Non-pigmented ciliary epithelial cell (primary cell): Measurements from ENCODE around the gene SLC22A1.

Experiments
- DNase-seq: peaks from one replicate; pipeline ENCODE4 v3.0.0-alpha.2; 2010; ENCODE audit warnings: low read depth

The SLC22A1 gene

GRCh38 chr6:160173806-160174527 is 52.4 kb downstream of the SLC22A1 start:
- no peak for DNase-seq

DNA sequence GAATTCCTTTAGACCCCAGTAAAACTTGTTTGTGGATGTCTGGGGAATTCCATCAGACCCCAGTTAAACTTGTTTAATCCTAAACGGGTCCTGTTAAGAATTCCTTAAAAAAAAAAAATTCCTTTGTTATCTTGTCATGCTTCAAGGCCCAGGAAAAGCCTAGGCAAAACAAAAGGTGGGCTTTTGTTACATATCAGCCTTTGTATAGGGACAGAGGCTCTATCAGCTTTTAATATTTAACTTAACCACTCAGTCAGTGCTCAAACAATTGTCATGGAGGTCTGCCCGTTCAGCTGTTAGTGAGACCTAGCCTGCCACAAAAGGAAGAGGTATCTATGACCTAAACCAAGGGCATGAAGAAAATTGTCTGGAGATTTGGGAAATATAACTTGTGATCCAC is 53.1 kb downstream of the SLC22A1 start:
- no peak for DNase-seq

- DNase-seq: no peak
Observed at GRCh38 chr6:160177220-160177619, 55.6 kb downstream of the SLC22A1 start.

DNA sequence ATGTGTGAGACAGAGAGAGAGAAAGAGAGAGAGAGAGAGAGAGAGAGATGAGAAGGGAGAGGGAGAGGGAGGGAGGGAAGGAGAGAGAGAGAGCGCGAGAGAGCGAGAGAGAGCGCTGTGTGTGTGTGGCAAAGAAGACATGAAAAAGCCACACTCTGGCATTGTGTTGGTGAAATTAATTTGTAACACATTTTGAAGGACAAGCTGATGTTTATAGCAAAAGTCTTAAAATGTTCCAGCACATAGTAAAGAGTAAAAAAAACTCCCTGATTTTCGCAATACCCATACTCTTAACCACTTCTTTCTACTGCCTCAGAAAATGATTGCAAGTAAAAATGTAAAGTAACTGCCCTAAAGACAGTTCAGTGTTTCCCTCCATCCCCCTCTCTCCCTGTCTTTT is 56.7 kb downstream of the SLC22A1 start:
- no peak for DNase-seq

DNA sequence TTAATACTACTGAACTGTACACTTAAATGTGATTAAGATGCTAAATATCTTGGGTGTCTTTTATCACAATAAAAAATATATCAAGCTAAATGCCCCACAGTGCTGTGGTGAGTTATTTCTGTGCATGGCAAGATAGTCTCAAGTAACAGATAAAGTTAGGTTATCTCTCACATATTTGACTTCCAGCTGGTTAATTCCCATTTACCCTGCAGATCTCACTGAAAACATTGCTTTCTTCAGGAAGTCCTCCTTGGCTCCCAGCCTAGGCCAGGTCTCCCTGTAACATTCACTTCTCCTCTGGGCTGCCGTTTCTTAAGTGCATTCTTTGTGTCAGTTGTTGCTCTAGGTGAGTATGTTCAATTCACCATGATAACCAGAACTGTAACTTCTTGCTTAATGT is 59.1 kb downstream of the SLC22A1 start:
- no peak for DNase-seq

DNA sequence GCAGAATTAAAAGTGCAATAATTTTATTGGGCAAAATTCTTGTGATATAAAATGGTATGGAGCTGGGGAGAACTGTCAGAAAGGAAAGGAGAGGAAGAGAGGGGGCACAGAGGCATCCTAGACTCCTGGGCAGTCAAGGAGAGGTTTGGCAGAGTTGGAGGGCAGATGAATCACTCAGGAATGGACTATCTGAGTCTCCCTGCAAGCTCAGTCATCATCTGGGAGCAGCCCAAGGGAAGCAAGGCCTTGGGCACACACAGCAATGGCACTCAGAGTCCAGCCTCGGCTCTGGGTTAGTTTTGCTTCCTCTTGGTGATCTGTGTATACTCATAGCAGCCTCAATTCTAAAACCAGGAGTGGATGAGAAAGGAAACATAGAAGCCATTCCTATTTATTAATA is 67.2 kb downstream of the SLC22A1 start:
- DNase-seq: no peak

DNA sequence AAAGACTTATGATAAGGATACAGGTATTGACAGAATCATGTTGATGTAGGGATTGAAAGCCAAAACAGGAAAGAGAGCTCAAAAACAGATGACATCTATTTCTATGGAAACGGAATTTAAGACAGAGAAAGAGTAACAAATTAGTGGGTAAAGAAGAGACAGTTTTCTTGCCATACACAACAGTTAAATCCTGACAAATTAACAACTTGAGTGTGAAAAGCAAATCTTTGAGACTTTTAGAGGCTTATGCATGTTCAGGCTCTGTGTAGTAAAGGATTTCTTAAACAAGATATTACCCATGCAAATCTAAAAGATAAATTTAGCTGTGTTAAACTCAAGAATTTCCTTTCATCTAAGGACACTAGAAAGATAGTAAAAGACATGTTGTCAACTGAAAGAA is 68.5 kb downstream of the SLC22A1 start:
- DNase-seq: no peak

- DNase-seq: no peak
Observed at GRCh38 chr6:160190973-160191372, 69.4 kb downstream of the SLC22A1 start.

GRCh38 chr6:160192840-160193239 is 71.2 kb downstream of the SLC22A1 start:
- no peak for DNase-seq

- DNase-seq: no peak
Observed at GRCh38 chr6:160194808-160195207, 73.2 kb downstream of the SLC22A1 start.

DNA sequence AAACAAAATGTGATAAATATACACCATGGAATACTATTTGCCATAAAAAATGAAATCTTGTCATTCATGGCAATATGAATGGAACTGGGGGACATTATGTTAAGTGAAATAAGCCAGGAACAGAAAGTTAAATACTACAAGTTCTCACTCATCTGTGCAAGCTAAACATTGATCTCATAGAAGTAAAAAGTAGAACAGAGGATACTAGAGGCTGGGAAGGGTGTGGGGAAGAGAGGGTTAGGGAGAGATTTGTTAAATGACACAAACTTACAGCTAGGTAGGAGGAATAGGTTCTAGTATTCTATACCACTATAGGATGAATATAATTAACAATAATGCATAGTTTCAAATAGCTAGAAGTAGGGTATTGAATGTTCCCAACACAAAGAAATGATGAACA is 76.0 kb downstream of the SLC22A1 start:
- DNase-seq: no peak

GRCh38 chr6:160198606-160199211 is 77.1 kb downstream of the SLC22A1 start:
- DNase-seq: no peak

DNA sequence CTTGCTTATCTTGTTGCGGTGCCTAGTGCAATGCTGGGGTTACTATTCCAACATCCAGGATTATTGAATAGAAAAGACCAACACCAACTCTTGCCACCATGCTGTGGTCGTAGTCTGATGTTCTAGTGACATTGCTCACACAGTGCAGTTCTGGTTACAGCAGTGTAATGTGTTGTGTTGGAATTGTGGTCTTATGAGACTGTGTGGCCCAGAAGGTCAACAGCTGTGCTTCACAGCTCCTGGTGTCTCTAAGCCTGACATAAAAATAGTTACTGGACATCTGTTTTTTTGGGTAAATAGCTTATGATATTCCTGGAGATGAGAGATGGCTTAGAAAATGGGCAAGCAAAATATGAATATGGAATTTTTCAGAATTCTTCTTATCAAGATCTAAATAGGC is 79.4 kb downstream of the SLC22A1 start:
- DNase-seq: no peak

- no peak for DNase-seq
Observed at GRCh38 chr6:160202411-160202810, 80.8 kb downstream of the SLC22A1 start.

GRCh38 chr6:160203076-160203475 is 81.5 kb downstream of the SLC22A1 start:
- DNase-seq: no peak

DNA sequence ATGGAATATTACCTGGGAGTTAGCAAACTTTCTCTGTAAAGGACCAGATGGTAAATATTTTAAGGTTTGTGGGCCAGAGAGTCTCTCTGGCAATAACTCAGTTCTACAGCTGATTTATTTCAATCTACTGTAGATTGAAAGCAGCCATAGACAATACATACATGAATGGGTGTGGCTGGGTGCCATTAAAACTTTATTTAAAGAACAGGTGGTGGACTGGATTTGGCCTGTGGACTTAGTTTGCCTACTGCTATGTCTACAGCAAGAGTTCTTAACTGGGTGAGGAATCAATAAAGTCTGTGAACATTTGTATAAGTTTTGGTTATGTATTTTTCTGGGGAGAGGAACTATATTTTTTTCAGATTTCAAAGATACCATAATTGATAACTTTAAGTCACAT is 81.9 kb downstream of the SLC22A1 start:
- DNase-seq: no peak

DNA sequence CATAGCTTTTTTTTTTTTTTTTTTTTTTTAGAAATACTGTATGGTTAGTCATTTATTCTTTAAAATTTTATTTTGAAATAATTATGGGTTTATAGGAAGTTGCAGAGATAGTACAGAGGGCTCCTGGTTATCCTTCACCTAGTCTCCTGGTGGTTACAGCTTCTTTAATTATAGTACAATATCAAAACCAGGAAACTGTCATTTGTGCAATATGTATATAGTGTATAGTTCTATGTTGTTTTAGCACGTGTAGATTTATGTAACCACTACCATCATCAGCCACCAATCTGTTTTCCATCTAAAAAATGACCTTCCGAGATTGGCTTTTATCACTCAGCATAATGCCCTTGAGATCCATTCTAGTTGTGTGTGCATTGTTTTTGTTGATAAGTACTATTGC is 82.3 kb downstream of the SLC22A1 start:
- no peak for DNase-seq

DNA sequence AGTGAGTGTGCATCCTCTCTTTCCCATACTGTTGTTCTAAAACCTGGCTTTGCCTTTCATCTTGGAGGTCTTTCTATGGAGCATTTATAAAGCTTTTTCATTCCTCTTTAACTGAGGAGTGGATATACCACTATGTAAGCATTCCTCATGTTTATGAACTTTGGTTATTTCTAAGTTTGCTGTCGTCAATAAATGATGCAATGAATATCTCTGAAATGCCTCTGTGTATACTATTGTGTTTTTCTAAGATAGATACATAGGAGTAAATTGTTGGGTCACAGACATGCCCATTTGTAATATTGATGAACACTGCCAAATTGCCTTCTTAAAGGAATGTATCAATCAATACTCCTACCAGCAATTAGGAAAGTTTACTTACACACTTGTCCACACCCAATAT is 83.1 kb downstream of the SLC22A1 start:
- no peak for DNase-seq

DNA sequence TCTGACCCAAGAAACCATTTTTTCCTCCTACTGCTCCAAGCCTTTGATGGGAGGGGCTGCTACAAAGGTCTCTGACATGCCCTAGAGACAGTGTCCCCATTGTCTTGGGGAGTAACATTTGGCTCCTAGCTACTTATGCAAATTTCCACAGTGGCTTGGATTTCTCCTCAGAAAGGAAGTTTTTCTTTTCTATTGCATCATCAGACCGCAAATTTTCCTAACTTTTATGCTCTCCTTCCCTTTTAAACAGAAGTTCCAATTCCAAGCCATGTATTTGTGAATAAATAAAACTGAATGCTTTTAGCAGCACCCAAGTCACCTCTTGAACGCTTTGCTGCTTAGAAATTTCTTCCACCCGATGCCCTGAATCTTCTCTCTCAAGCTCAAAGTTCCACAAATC is 86.0 kb downstream of the SLC22A1 start:
- DNase-seq: no peak
